ENCODE data around the gene S100A4.
"Not testable (repeated sequence)": the region's sequence is repeated elsewhere in the genome, so short reads cannot be mapped to it uniquely, and the experiment has no call there.

S100A4 gene

DNA sequence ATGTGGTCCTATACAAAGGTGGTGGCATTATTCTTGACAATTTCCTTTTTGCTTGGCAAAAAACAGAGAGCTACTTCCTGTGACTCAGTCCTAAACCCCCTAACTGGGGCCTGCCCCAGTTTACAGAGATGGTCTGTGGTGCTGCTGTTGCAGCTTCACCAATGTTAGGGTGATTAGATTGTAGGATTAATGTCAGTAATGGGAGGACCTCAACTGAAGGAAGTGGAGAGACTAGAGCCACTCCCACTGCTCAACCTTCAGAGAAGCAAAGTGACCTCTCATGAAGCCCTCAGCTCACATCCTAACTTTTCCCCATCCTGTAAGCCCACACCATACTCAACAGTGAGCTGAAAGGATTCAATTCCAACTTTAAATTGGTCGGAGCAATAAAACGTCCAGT, 13.4 kb downstream of the S100A4 start:
- no peak for DNase-seq

DNA sequence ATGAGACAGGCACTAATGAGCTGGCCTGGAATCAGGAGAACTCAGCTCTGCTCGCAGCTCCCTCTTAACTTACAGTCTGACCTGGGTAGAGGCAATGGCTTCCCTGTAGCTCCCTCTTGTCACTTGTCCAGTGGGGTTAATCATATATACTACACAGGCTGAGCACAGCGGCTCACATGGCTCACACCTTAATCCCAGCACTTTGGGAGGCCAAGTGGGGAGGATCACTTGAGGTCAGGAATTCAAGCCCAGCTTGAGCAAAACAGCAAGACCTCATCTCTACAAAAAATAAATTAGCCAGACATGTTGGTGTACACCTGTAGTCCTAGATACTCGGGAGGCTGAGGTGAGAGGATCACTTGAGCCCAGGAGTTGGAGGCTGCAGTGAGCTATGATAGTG, 14.0 kb downstream of the S100A4 start:
- DNase-seq = no peak

DNA sequence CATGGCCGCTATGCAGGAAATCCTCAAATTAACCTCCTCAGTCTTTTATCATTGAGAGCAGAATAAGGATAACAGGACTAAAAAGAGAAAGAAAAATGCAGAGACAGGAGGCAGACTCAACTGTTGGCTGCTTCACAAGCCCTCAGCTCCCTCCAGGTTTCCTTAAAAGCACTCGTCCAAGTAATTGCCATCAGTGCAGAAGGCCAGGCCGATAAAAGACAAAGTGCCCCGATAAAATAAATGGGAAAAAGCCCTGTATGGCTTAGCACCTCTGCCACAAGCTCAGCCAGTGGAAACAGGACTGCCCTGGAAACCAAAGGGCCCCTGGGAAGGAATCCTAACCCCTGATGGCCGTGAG, 17.9 kb downstream of the S100A4 start:
- DNase-seq = no peak

DNA sequence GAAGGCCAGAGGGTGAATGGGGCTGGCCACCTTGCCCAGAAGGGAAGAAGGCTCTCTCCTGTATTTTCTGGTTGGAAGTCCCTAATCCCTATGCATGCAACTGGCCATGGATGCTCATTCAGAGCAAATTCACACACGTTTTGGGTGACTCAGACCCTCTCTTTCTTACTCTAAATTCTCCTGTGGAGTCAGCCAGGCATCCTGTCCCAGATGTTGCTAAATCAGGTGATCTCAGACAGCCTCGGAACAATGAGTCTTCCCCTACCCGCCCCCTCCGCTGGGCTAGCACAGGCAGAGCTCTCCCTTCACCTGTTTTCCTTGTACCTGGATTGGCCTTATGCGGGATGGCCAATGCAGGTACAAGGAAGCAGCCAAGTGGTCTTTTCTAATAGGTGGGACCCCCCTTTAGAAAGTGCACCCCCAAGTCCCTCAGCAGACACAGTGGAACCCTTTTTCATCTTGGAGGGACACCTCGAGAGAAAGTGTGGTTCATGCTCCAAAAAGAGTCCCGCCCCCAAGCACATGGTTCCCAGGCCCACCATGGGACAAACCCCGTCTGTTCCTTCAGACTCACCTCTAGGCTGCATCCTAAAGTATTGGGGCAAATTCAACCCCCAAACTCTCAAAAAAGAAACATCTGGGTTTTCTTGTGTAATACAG, 18.5 kb downstream of the S100A4 start:
- no peak for DNase-seq

DNA sequence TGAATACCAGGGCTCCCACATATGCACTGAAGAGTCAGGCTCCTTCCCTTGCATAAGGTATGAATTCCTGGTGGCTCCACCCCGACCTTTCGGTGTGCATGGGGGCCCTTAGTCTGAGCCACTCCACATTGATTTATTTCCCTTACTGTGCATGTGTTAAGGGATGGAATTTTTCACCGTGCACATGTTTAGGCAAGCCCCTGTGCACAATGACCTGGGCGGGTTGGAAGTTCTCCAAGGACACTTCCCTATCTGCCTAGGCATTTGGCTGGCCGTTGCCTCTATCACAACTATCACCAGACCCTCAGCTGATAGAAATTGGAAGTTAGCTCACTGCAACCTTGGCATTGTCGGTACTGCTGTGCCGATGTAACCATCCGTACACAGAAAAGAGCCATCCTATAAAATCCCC, 19.5 kb downstream of the S100A4 start:
- DNase-seq = no peak

DNA sequence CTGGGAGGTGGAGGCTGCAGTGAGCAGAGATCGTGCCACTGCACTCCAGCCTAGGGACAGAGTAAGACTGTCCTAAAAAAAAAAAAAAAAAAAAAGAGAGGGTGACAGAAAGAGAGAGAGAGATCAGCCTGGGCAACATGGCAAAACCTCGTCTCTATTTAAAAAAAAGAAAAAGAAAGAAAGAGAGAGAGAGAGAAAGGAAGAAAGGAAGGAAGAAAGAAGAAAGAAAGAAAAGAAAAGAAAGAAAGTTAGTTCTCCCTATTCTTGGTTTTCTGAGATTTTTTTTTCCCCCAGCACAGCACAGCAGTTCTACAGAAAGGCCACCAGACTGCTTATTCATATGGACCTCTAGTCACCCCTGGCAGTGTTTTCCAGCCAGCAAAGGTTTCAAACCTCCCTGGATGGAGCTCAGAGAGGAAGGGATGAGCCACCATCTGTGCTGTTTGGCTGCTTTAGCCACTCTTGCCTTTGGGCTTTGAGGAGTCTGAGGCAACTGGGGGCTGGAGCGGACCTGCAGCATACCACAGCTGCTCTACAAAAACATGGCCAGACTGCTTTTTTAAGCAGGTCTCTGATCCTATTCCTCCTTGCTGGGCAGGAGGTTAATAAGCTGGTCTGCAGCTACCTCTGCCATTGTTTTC, 20.4 kb downstream of the S100A4 start:
- DNase-seq = no peak

DNA sequence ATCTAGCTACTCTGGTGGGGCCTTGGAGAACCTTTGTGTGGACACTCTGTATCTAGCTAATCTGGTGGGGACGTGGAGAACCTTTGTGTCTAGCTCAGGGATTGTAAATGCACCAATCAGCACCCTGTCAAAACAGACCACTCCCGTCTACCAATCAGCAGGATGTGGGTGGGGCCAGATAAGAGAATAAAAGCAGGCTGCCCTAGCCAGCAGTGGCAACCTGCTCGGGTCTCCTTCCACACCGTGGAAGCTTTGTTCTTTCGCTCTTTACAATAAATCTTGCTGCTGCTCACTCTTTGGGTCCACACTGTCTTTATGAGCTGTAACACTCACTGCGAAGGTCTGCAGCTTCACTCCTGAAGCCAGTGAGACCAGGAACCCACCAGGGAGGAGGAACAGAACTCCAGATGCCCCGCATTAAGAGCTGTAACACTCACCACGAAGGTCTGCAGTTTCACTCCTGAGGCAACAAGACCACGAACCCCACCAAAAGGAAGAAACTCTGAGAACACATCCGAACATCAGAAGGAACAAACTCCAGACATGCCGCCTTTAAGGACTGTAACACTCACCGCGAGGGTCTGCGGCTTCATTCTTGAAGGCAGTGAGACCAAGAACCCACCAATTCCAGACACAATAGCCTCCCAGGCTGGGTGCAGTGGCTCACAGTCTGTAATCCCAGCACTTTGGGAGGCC, 23.1 kb downstream of the S100A4 start:
- DNase-seq = not testable (repeated sequence)

DNA sequence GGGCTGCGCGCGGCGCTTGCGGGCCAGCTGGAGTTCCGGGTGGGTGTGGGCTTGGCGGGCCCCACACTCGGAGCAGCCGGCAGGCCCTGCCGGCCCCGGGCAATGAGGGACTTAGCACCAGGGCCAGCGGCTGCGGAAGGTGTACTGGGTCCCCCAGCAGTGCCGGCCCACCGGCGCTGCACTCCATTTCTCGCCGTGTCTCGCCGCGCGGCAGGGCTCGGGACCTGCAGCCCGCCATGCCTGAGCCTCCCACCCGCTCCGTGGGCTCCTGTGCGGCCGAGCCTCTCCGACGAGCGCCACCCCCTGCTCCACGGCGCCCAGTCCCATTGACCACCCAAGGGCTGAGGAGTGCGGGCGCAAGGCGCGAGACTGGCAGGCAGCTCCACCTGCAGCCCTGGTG, 23.8 kb downstream of the S100A4 start:
- not testable (repeated sequence) for DNase-seq

DNA sequence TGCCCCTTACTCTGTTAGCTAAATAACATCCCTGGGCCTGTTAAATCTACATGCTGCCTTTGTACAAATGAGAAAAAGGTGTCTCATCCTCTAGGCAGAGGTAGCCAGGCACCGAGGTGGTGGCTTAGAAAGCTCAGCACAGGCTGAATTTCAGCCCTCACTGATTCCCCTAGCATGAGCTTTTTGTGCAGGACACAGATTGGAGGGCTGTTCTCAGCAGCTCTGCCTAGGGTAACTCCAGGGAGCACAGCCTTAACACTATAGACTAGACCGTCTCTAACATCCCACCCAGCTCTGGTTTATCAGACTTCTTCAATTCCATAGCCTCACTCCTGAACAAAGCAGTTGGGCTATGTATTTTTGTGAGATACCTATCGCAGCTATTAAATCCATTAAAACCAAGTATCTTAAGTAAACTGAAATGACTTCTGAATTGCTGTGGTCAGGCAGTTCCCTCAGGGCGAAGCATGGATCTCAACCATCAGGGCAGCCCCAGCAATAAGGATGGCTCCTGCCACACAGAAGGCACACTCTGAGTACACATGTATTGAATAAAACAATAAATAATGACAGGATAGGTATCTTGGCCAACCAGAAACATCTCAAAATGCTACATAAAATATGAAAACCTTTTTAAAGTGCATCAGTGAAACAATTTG, 24.7 kb downstream of the S100A4 start:
- no peak for DNase-seq

DNA sequence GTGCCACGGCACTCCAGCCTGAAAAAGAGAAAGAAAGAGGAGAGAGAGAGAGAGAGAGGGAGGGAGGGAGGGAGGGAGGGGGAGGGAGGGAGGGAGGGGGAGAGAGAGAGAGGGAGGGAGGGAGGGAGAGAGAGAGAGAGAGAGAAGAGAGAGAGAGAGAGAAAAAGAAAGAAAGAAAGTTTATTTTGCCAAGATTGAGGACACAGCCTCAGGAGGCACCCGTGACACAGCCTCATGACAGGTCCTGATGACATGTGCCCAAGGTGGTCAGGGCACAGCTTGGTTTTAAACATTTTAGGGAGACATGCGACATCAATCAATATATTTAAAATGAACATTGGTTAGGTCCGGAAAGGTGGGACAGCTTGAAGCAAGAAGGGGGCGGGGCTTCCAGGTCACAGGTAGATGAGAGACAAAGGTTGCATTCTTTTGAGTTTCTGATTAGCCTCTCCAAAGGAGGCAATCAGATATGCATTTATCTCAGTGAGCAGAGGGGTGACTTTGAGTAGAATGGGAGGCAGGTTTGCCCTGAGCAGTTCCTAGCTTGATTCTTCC, 25.4 kb downstream of the S100A4 start:
- DNase-seq = not testable (repeated sequence)

DNA sequence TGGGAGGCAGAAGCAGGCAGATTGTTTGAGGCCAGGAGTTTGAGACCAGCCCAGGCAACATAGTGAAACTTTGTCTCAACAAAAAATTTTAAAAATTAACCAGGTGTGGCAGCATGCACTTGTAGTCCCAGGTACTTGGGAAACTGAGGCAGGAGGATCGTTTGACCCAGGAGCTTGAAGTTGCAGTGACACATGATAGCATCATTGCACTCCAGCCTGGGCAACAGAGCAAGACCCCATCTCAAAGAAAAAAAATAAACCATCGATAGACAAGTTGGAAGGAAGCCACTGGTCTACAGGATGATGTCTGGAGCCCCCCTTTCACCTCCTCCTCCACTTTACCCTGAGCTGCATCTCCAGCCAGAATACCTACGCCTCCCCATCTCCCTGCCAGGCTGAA, 26.4 kb downstream of the S100A4 start:
- no peak for DNase-seq

DNA sequence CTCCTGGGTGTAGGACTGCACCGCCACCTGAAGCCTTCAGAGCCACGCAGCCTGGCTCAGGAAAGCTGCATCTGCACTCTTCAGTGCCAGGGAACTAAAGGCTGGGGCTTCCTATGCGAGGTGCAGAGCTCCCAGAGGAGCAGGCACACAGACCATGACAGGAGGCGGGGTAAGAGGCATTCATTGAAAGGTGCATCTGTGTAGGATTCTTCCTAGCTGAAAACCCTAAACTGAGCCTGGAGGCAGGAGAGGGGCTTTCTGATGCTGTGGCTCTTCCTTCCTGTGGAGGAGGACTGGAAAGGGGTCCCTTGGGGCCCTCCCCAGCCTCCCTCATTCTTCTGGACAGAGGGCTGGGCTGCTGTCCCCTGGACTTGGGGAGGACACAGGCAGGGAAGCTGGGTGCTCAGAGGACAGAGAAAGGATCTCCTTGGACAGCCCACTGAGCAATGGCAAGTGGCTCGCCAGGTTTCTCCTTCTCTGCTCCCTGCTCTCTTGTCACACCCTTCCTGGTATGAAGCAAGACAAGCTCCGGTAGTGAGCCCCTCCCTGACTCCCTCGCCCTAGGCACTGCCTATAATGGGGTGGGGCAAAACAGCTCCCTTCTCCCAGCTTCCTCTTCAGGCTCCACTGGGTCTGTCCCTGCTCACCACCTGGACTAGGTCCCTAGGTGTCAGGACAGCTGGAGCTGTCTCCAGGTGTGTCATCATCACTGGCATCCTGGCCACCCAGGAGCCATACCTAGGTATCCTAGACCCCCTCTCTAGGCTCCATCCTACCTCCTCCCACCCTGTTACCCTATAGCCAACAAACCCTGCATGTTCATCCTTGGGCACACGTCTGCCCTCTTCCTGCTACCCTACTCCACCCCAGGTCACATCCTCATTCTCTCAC, 29.9 kb downstream of the S100A4 start:
- DNase-seq = no peak

DNA sequence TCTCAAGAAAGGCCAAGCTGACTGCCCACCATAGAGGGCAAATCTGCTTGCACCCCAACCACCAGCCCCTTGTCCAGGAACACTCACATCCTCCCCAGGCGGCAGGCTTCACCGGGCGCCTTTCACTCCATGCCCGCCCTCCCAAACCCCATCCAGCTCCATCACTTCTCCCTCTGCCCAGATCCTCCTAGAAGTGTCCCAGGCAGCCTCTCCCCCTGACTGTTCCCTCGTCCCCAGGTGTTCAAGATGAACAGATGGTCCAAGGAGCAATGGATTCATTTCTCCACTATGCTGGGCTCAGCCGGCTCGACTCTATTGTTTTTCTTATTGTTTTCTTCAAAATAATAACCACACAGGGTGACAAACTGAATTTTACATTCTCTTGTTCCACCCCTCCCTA, 31.9 kb downstream of the S100A4 start:
- DNase-seq = no peak

DNA sequence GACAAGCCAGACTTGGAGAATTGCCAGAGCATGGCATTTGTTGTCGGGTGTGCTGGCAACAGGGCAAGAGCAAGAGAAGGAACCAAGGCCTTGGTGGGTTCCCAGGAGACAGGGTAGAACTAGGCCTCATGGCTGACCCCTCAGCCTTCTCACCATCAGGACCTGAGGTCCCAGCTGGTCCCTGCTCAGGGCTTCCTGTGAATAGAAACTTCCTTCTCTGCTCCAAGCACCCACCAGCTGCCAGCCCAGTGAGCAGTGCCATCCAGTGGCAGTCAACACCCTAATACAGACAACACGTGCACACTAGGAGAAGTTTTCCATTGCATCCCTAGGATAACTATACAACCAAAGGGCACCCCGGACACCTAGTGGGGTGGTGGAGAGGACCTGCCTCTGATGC, 32.6 kb downstream of the S100A4 start:
- no peak for DNase-seq

DNA sequence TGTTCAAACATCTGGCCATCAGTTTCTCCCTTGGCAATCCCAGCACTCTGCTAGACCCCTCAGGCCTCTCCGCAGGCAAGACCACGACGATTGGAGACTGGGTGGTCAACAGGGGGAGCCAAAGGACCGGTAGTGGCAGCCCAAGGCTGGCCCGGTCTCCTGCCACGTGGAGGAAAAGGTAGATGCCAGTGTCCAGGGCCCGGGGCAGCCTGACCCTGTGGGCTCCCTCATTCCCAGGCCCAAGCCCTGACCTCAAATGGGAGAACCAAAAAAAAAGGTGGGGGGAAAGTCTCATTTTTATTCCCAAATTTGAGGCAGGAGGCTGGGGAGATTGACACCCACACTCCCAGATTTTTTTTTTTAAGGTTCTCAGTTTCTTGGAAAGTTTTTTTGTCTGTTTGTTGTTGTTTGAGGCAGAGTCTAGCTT, 34.6 kb downstream of the S100A4 start:
- peak; percentile 92 for DNase-seq

DNA sequence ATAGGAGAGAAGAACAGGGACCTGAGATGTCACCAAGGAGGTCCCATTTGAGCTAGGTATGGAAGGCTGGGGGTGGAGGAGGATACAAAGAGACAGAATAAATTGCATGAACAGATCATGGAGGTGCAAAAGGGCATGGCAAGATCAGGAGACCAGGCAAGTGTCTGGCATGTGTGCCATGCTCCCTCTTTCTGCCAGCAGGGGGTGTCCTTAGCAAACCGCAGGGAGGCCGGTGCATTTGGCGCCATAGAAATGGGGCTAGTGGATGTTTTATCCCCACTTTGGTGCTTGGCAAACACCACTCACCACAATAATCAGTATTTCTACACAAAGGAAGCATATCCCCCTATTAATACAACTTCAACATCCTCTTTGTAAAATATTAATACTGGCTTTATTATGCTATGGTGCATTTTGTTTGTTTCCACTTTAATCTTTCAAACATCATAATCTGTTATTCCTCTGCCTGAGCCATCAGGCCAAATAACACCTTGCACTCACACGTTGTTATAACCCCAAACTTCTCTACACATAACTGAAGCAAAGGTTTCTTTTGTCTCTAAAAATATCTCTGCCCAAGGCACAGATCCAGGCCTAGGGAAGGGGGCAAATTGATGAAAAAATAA, 35.8 kb downstream of the S100A4 start:
- DNase-seq = peak; percentile 86

DNA sequence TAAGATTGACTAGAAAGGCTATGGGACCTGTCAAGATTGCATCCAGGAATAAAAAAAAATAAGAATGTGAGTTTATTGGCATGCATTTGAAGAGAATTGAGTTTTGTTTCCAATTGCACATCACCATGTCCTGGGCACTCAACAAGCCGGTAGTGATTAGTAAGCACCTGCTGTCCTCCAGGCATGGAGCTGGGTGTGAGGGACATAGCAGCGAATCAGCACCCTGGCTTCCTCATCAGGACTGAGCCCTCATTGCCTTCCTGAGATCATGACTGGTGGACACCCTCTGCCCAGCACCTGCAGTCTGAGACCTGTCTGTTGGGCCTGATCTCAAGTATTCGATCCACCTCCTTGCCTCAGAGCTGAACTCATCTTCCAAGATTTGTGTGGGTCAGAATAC, 36.6 kb downstream of the S100A4 start:
- DNase-seq = no peak

DNA sequence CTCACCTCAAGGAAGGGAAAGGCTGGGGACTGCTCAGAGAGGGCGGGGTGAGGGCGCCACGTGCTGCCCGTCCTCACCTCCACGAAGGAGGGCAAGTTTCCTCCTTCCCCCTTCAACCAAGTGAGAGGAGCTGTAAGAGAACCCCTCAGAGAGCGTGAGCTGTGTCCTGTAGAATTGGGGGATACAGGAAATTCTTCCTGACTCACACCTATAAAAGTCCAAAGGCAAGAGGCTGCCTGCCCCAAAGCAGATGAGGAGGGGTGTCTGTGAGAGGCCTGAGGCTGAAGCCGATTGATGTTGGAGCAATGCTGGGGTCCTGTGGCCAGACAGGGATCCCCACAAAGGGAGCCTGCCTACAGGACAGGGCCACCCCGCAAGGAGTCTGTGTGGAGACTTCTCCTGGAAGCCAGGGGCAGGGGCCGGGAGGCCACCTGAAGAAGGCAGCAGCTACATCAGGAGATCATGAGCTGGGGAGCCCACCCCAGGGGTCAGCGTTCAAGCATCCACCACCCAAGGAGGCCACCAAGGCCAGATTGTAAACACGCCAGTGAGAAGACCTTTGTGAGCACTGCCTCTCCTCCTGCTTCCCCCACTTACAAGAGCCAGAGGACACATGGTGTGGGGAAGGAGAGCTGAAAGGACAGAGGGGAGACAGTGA, 37.6 kb downstream of the S100A4 start:
- no peak for DNase-seq

DNA sequence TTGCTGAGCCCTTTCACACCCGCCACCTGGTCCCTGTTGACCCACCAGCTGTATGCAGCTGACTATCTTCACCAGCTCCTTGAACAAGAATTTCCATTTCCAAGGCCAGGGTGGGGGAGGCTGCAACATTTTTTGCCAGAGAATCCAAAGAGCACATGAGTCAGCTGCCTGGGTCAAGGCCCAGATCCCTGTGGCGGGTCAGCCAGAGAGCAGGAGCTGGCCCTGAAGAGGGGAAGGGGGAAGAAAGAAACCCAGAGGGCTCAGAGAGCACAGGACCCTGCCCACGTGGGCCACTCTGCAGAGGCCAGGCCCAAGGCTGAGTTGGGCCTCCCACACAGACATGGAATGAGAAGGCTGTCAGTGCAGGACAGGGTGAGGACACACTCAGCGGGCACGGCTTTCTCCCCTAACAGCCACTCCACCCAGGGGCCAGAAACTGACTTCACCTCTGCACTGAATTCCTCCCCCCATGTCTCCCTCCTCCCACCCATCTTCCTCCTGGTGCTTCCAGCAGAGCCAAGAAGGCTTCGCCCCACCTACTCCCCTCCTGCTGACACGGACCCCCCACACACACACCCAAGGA, 38.7 kb downstream of the S100A4 start:
- no peak for DNase-seq

DNA sequence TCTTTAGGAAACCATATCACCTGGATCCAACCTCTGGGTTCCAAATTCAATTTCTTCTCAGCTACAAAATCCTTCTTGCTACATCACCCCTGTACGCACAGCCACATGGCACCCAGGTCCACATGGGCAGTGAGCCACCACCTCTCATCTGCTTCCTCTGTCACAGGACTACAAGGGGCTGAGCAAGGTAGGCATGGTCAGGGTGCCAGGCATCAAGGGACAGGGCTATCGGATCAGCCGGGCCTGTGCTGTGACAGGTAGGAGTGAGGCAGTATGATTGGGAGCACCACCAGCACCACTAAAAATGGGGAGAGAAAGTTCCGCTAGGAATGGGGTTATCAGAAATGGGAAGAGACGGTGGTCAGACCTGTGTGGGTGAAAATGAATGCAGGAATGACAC, 39.2 kb downstream of the S100A4 start:
- DNase-seq = no peak

DNA sequence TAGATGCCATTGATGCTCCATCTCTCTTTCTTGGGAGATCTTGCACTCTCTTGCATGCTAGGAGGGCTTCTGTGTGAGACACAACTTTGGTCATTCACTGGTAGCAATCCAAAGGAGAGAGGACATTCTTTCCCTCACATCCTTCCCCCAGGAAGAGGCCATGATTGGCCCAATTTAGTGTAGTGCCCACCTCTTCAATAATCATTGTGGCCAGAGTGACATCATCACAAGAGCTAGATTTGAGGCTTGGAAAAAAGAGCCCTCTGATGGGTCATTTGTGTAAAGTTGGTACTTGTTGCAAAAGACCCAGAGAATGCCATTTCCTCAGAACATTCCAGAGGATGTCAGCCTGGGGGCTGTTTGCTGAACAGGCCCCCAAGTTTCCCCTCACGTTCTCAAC, 40.0 kb downstream of the S100A4 start:
- no peak for DNase-seq

All from activated CD8-positive, alpha-beta memory T cell treated with anti-CD3 and anti-CD28 coated beads for 24 hours (primary cell).